Hippocampal formation (tissue), 2 donors: ENCODE data around the gene MPHOSPH6.
A peak's percentile ranks its signal among the peaks of the same experiment; 100 is the strongest.
"Not testable (repeated sequence)": the region's sequence is repeated elsewhere in the genome, so short reads cannot be mapped to it uniquely, and the experiment has no call there.

ENCODE experiments used
- DNase-seq, 2 donors: peaks; one replicate each; lab custom pipeline; 2025; lab: John Stamatoyannopoulos, UW

MPHOSPH6 gene

GRCh38 chr16:82169861-82170845, at the start of gene MPHOSPH6:
TSS of gene MPHOSPH6 (minus strand) at chr16:82170224. CDS start at chr16:82170175, 49 bp downstream.
- DNase-seq = peak; percentile 71 to 83

- no peak for DNase-seq
These were observed 49.3 kb upstream of the MPHOSPH6 start for GRCh38 chr16:82219298-82219697.

- DNase-seq = not testable (repeated sequence)
These were observed 39.3 kb upstream of the MPHOSPH6 start for GRCh38 chr16:82209314-82209713.

GRCh38 chr16:82203198-82203597, 33.2 kb upstream of the MPHOSPH6 start:
- DNase-seq = no peak

- no peak for DNase-seq
These were observed 31.9 kb upstream of the MPHOSPH6 start for GRCh38 chr16:82201926-82202325.

GRCh38 chr16:82201351-82201750, 31.3 kb upstream of the MPHOSPH6 start:
- DNase-seq = no peak

GRCh38 chr16:82199209-82199608, 29.2 kb upstream of the MPHOSPH6 start:
- no peak for DNase-seq

- no peak for DNase-seq
These were observed 27.7 kb upstream of the MPHOSPH6 start for GRCh38 chr16:82197540-82198240.

GRCh38 chr16:82195917-82196494, 26.0 kb upstream of the MPHOSPH6 start:
- DNase-seq = no peak

GRCh38 chr16:82194086-82194485, 24.1 kb upstream of the MPHOSPH6 start:
- DNase-seq = no peak

- no peak for DNase-seq
These were observed 22.6 kb upstream of the MPHOSPH6 start for GRCh38 chr16:82192665-82193064.

- DNase-seq = no peak
These were observed 20.4 kb upstream of the MPHOSPH6 start for GRCh38 chr16:82190386-82190785.

GRCh38 chr16:82187829-82188228, 17.8 kb upstream of the MPHOSPH6 start:
- no peak for DNase-seq

GRCh38 chr16:82185012-82185411, 15.0 kb upstream of the MPHOSPH6 start:
- DNase-seq = no peak

- no peak for DNase-seq
These were observed 14.2 kb upstream of the MPHOSPH6 start for GRCh38 chr16:82184213-82184612.

- no peak for DNase-seq
These were observed 13.0 kb upstream of the MPHOSPH6 start for GRCh38 chr16:82183004-82183397.

GRCh38 chr16:82182266-82183003, 12.4 kb upstream of the MPHOSPH6 start:
- DNase-seq = no peak

- DNase-seq = no peak
These were observed 11.6 kb upstream of the MPHOSPH6 start for GRCh38 chr16:82181461-82182185.

- DNase-seq = no peak
These were observed 8.3 kb upstream of the MPHOSPH6 start for GRCh38 chr16:82178352-82178751.

- no peak for DNase-seq
These were observed 7.5 kb upstream of the MPHOSPH6 start for GRCh38 chr16:82177555-82177954.

GRCh38 chr16:82176204-82176603, 6.2 kb upstream of the MPHOSPH6 start:
- DNase-seq = no peak
